ENCODE results near the gene CPNE6. TPM values are rescaled to one million over a fixed set of nuclear protein-coding genes. Genes with fewer than 3 reads are reported as not detected.

CPNE6 gene
- polyA plus RNA-seq, 2 of the 4 experiments (the other 2 are of a cell fraction): not detected

DNA sequence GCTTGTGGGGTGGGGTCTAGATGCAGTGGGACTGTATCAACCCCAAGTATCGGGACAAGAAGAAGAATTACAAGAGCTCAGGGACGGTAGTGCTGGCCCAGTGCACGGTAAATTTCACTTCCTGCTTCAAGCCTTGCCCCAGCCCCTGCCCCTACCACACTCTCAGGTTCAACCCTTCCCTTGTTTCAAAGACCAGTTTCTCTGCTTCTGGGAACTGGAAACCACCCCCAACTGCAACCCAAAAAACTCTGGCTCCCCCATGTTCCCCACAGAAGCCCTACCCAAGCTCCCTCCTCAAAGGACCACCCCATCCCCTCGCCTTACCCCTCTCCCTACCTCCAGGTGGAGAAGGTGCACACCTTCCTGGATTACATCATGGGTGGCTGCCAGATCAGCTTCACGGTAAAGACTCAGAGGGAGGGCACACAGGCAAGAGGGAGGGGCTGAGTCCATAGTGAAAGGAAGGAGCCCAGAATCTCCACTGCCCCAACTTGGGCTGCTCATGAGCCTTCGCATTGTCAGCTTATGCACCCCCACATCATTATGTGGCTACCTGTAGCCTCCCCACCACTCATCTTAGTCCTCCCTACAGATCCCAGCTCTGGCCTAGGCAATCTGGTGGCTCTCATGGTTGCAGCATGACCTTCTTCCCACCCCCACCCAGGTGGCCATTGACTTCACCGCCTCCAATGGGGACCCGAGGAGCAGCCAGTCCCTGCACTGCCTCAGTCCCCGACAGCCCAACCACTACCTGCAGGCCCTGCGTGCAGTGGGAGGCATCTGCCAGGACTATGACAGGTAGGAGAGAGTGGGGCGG lies 4.3 kb downstream of the CPNE6 start (continued):
- no peak for TF ChIP-seq ELK1 (IDR thresholded peaks at IDR 0.05; ENCODE audit: low read depth, low read length)
- TF ChIP-seq CBX2 (IDR thresholded peaks at IDR 0.05; ENCODE audit: borderline replicate concordance, low read depth): no peak

- Histone ChIP-seq H3K27ac (no peak overlapping the region), H3K4me3 (no peak overlapping the region), H3K9me3 (no peaks in the 10 kb centered on the region), H3K4me1 (peaks cover 9% of the 10 kb centered on the region), H3K4me2 (no peak overlapping the region)
- WGBS (ENCODE audit: missing lambda C conversion rate): 74% methylated on average over 10 of the region's 10 CpGs
- DNase-seq (ENCODE audit: low read depth in 1 of 2, low spot score in 1 of 2) (no peak), FAIRE-seq (no peak), ATAC-seq (no peak)
- ChIA-PET CTCF (interaction anchor here (2.1 to 11.2 kb wide), 4 partner anchors 10 to 32 kb away, joined by 7 to 101 read pairs (median 45); no protein-coding TSS in a partner anchor), POLR2A (no interaction called here)
- no peak for TF ChIP-seq EHMT2 (IDR thresholded peaks at IDR 0.05; ENCODE audit: low read depth)
- no peak for TF ChIP-seq BHLHE40 (IDR thresholded peaks at IDR 0.05; ENCODE audit: low read depth, low read length)
- no peak for TF ChIP-seq PHF8 (IDR thresholded peaks at IDR 0.05; ENCODE audit: borderline replicate concordance, low read depth)
- TF ChIP-seq MAX (IDR thresholded peaks at IDR 0.05): no peak
- TF ChIP-seq JUNB (IDR thresholded peaks at IDR 0.05): no peak
- TF ChIP-seq ZNF302 (CRISPR knock-in tag; IDR thresholded peaks at IDR 0.05): no peak
- no peak for TF ChIP-seq FOSL2 (IDR thresholded peaks at IDR 0.05)
- no peak for TF ChIP-seq FOSL2 (CRISPR knock-in tag; IDR thresholded peaks at IDR 0.05)
- no peak for TF ChIP-seq ZSCAN20 (CRISPR knock-in tag; IDR thresholded peaks at IDR 0.05)
- TF ChIP-seq CBX8 (IDR thresholded peaks at IDR 0.05): no peak
- TF ChIP-seq RCOR1 (IDR thresholded peaks at IDR 0.05; ENCODE audit: low read depth, low read length): no peak
These were observed 4.9 kb downstream of the CPNE6 start for GRCh38 chr14:24076302-24076601.

DNA sequence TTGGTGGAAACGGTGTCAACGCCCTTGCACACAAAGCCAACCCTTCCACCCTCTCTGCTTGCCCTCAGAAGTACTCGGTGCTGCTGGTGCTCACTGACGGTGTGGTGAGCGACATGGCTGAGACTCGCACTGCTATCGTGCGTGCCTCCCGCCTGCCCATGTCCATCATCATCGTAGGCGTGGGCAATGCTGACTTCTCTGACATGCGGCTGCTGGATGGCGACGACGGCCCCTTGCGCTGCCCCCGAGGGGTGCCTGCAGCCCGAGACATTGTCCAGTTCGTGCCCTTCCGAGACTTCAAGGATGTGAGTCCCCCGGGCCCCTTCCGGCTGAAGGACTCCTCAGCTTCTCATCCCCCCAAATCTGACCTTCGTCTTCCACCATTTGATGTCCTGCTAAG lies 5.7 kb downstream of the CPNE6 start:
- H3K4me2 ChIP-seq: no peak overlapping the region
- FAIRE-seq: no peak
- ChIA-PET POLR2A (no interaction called here), CTCF (interaction anchor here (1.3 to 11.2 kb wide), 3 partner anchors 15 to 26 kb away, joined by 3 to 101 read pairs (median 56); partner anchors contain the start of gene CARMIL3)
- no peak for TF ChIP-seq RFX5 (IDR thresholded peaks at IDR 0.05)
- no peak for TF ChIP-seq SREBF2 (IDR thresholded peaks at IDR 0.05)
- no peak for TF ChIP-seq SMC3 (IDR thresholded peaks at IDR 0.05)
- TF ChIP-seq KDM1A (IDR thresholded peaks at IDR 0.05; ENCODE audit: low read depth): no peak
- no peak for TF ChIP-seq FOSB (CRISPR knock-in tag; IDR thresholded peaks at IDR 0.05)
- no peak for TF ChIP-seq CBX2 (IDR thresholded peaks at IDR 0.05; ENCODE audit: borderline replicate concordance, low read depth)
- no peak for TF ChIP-seq HOXB13 (CRISPR knock-in tag; IDR thresholded peaks at IDR 0.05; ENCODE audit: low read depth)
- H3K4me3 ChIP-seq: no peak overlapping the region
- no peak overlapping the region for H3K27ac ChIP-seq
- WGBS (ENCODE audit: missing lambda C conversion rate): 90% methylated on average over 19 of the region's 23 CpGs
- H3K4me1 ChIP-seq: peaks cover 15% of the 10 kb centered on the region
- no peaks in the 10 kb centered on the region for H3K9me3 ChIP-seq
- ATAC-seq: no peak
- no peak for DNase-seq (ENCODE audit: low read depth in 1 of 2, low spot score in 1 of 2)

DNA sequence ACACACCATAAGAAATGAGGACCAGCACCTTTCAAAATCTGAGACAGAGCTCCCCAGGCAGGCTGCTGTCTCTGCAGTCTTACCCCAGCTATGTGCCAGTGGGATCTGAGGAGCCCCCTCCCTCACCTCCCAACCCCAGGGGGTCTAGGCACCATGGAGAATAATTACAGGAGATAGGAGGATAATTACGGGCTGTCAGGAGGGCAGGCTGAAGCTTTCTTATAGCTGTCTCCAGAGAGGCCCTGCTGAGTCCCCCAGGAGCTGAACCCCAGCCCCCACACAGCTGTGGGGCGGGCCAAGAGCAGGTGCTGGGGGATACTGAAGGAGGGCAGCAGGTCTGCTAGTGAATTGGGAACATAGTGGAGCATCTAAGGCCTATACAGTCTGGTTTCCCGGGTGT lies 6.8 kb downstream of the CPNE6 start:
- TF ChIP-seq TFCP2L1 (CRISPR knock-in tag; IDR thresholded peaks at IDR 0.05) (no peak), HOXA7 (CRISPR knock-in tag; IDR thresholded peaks at IDR 0.05) (no peak), ZFP36 (IDR thresholded peaks at IDR 0.05; ENCODE audit: borderline replicate concordance, partially characterized antibody) (no peak), NR3C1 (IDR thresholded peaks at IDR 0.05) (no peak), RCOR1 (IDR thresholded peaks at IDR 0.05; ENCODE audit: low read depth, low read length) (no peak), MYC (IDR thresholded peaks at IDR 0.05; ENCODE audit: borderline replicate concordance, low read length) (no peak)
- ATAC-seq: no peak
- H3K4me1 ChIP-seq: peaks cover 15% of the 10 kb centered on the region
- no peak overlapping the region for H3K4me2 ChIP-seq
- WGBS (ENCODE audit: missing lambda C conversion rate): 72% methylated on average over 2 of the region's 3 CpGs
- FAIRE-seq: no peak
- H3K9me3 ChIP-seq: no peaks in the 10 kb centered on the region
- H3K4me3 ChIP-seq: no peak overlapping the region
- CTCF ChIA-PET: interaction anchor here (1.3 to 7.0 kb wide), 2 partner anchors 14 to 27 kb away, joined by 3 to 56 read pairs; partner anchors contain the start of gene CARMIL3
- no peak overlapping the region for H3K27ac ChIP-seq
- DNase-seq (ENCODE audit: low read depth in 1 of 2, low spot score in 1 of 2): no peak
- POLR2A ChIA-PET: no interaction called here

All from A549 (cell line).